ENCODE measurements around the gene POC5.

DNA sequence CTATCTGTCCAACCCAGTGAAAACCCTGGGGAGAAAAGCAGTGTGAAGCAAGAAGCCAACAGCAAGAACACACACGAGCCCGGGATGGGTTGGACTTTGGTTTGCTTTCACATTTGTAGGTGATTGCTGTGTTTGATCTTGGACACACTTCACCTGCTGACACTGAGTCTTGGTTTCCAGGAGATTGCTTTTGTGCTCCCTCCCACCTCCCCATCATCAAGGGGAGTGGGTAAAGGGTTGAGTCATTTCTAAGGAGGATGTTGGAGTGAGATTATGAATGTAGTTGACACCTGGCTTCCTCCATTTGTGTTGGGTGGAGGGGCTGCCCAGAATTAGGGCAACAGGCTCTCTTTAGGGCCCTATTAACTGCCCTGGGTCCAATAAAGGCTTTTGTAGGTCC is 68.5 kb downstream of the POC5 start:
- TF ChIP-seq ZNF274 (IDR thresholded peaks at IDR 0.05; ENCODE audit: low read depth, low read length) (no peak), SUZ12 (IDR thresholded peaks at IDR 0.05; ENCODE audit: extremely low read depth, insufficient read depth, insufficient read length) (no peak), YY1 (IDR thresholded peaks at IDR 0.05; ENCODE audit: insufficient read depth, insufficient read length) (no peak)
